GM19238 (cell line): ENCODE measurements around the gene GNG12.

Source experiments
- DNase-seq: peaks from one replicate; pipeline ENCODE4 v3.0.0; 2011; ENCODE audit warnings: low spot score; ENCODE audit not compliant: insufficient read length

Gene GNG12

DNA sequence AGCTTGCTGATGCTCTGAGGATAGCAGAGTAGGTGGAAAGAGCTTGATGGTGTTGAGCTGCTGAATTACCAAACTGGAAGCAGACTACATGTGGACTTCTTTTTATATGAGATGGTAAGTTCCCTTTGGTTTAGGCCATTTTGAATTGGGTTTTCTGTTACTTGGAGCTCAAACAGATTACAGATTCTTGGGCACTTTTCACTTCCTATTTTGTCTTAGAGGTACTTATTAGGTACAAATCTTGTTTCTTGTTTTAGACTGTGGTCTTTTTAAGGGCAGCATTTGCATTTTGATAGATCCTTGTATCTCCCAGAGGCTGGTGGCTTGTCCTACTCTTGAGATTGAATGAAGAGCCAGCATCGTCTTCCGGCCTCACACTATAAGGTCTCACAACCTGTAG, 78.1 kb downstream of the GNG12 start:
- DNase-seq: no peak

DNA sequence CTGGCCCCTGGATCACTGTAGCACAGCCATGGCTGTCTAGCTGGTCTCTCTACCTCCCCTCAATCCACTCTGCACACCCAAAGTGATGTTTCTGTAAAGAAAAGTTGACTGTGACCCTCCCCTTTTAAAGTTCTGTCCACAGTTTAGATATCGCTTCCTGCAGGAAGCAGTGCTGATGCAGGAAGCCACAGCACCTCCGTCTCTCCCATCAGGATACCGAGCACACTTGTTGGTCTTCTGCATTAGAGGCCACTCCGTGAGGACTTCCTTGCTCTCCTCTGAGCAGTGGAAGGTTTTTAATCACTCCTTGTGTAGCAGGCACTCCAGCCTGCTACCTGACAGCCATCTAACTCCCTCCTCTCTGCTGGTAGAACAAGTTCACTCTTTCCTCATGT, 78.7 kb downstream of the GNG12 start:
- no peak for DNase-seq

DNA sequence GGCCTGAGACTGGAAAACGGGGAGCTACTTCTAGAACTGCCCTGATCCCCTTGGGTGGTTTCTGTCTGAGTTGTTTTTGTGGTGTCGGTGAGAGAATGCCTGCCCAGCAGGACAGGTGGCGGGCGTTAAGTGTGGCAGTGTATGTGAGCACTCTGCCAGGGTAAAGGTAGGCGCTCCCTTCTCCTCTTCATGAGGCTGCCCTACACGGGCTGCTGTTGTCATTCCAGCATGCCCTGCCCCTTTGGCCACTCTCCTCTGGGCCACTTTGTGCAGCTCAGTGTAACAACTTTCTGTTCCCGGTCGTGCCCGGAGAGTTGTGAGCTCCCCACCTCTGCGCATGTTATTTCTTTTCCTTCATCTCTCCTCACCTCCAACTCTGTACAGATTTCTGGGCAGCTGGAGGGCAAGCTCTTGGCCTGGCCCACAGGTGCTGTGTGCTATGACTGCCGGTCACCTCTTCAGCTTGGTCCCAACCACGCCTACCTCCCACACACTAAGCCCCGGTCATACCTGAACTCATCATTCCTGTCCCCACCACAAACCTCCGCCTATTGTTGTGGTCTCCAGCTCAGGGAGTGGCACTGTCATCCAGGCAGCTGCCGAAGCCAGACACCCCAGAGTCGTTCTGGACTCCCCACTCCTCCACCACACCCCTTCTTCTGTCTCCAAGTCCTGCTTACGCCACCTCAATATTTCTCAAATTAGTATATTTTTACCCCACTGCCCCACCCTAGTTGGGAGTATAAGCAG, 79.3 kb downstream of the GNG12 start:
- DNase-seq: no peak

DNA sequence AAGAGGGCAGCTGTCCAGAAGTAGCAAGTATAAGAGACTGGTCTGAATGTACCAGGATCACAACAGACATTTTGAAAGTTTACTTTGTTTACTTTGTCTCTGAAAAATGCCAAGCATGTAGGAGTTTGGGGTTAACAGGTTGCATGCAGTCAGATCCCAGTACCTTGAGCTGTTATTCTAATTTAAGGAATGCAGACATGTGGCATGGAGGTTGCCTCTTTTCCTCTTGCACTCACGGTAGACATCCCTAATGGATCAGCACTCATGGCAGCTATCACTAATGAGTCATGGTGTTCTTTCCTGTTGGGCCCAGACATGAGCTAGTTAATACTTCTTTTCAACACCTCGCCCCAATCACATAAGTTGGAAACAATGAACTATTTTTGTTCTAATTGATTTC, 81.0 kb downstream of the GNG12 start:
- DNase-seq: no peak

DNA sequence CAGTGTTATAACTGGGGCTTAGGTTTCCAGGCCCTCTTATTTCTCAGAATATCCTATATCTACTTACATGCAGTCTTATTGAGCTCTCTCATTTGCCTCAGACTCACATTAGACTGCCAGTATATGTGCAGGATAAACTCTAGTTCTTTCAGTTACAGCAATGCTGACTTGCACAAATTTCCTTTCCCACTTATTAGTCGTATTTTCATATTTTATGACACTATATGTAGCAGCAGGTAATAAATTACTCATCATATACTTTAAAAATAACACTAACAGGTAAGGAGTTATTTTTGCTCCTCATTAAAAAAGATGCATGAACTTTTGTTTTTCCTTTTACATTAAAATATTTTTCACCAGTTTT, 82.6 kb downstream of the GNG12 start:
- DNase-seq: no peak

DNA sequence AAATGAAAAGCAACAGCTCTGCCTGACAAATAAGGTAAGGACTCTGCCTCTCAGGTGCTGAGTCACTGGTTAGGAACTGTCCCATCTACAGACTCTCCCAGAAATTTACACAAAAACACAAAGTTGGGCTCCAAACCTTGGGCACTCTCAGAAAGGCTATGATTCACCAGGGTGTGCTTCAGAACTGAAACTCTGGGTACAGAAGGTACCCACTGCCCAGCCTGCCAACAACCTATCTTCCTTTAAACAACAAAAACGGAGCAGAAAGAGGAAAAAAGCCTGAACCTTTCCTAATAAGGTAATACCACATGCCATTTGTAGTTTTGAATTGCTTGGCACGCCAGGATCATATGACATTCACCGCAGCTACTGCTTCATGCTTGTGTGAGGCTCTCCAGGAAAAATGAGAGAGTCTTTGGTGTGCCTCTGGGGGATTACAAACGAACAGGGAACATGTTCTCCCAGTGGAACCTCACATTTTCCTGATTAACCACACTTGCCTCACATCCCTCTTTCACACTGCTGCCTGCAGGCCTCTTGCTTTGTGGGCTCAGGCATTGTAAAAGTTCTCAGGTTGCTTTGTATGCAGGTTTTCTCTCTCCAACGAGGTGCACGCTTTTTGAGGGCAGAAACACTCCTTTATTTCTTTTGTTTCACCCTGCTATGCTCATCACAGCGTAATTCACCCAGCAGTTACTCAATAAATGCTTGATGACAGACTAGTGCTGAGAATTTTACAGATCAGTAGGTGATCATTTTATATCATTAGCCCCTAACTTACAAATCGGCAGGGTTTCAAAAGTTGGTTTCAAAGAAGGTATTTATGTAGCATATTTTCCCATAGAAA, 83.2 kb downstream of the GNG12 start:
- DNase-seq: no peak

DNA sequence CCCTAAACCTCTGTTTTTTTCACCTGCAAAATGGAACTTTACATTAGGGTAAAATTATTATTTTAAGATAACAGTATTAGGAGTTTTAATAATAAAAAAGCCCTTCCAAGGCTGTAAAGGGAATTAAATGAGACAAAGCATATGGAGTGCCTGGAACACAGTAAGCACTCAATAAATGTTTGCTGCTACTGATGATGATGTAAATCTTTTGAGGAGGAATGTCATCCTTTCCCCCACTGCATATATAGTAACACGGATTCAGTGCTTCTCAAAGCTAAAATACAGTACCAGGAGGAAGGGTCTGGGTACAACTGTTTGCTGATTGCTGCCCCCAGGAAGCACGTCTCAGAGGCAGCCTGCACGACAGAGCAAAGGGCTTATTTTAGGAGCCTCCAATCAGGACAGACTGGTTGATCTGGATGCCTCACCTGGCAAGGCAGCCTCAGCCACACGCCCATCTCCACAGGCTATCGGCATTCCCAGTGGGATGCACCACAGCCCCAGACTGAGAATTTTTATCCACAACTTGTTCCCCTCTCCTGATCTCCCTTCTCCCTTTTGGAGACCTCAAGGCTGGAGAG, 83.9 kb downstream of the GNG12 start:
- no peak for DNase-seq

DNA sequence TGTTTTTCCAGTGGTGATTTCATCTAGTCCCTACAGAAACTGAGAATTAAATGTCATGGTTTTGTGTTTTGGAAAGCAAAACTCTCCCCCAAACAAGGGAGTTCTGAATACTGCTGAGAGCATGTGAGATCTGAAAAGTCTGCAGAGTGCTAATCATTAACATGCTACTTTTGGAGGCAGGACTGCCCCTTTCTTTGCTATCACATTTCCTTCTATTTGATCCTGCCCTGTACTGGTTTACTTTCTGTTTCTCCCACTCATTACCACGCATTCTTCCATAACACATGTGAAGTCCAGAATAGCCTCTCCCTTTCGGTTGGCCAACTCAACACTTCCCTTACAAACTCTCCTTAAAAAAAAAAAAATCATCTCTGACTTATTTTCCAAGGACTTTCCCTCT, 84.6 kb downstream of the GNG12 start:
- peak; percentile 35 for DNase-seq

DNA sequence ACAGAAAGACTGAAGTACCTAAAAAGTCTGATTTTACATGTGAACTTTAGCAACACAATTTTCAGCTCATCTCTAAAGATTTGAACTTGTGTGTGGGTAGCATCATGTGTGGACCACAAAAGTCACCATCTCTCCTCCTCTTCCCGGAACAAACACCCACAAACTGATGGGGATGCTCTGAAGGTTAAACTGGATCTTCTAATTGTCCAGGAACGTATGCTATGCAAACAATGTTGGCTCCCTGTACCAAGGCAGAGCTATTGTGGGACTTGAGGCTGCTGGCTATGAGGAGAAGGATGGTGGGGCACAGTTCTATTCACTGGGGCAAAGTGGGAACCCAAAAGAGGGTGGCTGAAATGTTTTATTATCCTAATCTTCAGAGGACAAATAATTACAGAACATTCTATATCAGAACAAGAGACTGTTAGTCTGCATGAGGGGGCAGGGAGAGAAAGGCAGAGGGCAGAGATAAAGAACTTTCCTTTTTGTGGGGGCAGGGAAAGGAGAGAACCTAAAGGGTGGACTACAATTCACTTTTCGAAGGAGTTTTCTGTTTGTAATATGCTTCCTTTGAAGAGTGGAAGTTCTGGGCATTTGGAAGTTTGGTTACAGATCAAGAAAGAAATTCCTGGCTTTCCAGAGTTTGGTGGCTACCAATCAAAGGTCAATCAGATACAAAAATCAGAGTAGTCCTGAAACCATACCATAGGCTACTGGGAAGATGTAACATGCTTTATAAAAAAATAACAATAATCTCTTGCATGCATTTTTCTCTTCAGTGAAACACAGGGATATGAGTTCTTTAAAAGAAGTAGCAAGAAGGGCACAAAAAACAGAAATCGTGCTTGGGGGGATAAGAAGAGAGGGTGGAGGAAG, 85.4 kb downstream of the GNG12 start:
- DNase-seq: no peak

DNA sequence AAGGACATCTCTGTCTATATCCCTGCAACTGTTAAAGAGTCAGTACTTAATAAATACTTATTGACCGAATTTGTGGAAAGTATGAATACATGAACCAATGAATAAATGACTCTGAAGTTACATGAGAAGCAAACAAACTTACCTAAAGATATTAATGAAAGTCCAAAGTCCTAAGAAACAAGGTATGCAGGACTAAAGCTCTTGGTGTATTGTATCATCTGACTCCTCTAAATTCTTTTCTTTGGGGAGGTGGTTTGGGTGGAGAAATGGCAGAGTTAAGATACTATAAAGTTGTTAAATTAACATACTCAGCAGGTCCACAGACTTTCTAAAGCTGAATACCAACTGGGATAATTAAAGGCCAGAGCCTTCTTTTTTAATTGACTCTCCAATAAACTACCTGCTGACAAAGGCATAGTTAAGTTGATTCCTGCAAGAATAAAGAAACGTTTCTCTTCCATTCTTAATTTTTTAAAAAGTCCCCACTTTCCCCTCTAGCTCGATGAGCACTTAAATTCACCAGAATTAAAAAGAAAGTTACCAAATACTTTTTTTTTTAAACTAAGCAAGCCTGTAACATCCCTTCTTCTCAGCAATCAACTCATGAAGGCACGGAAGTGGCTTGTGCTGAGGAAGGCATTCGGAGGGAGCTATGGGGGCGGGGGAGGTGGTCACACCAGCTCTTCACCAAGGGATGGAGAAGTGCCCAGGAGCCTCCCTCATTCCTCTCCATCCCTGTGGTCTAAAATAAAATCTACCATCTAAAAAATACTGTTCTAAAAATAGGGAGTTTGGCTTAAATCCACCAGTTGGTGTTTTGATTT, 87.2 kb downstream of the GNG12 start:
- no peak for DNase-seq

DNA sequence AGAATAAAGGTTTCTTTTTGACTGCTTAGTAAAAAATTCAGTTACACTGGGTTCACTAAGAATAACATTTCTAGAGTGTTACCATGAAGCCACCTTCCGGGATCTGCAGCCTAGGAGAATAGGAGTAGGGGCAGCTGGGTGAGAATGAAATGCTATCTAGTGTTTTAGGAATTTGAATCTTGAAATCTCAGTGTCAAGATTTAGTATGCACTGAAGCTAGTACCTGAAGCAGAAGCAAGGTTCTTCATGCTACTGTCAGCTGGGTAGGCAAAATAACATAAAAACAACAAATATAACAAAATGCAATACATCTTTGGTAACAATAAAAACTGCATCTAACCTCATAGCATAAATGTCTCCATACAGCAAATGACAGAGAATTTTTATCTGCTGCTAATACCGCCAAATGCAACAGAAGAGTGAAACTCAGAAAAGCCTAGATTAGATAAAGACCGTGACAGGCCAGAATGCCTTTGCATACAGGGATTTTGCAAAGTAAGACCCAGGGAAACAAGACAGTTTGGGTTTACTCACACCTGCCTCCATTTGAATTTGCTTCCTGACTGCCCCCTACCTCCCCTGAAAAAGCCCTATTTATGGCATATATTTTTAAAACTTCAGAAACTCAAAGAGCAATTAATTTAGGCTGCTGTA, 90.1 kb downstream of the GNG12 start:
- no peak for DNase-seq

DNA sequence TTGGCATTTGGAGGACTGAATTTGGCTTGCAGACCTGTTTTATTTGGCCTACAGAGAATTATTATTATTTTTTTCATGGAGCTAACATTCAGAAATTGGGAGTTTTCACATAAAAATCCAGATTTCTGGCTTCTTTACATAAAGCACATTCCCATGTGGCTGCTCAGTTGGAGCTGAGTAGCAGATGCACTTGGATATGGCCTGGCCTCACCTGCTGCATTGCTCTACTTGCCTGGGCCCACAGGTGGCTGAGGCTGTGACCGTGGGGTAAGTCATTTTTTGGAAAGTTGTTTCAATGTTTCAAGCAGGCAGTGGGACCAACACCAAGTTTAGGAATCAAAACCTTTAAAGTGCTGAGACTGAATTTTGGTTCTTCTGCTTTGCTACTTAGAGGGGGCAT, 91.5 kb downstream of the GNG12 start:
- no peak for DNase-seq

DNA sequence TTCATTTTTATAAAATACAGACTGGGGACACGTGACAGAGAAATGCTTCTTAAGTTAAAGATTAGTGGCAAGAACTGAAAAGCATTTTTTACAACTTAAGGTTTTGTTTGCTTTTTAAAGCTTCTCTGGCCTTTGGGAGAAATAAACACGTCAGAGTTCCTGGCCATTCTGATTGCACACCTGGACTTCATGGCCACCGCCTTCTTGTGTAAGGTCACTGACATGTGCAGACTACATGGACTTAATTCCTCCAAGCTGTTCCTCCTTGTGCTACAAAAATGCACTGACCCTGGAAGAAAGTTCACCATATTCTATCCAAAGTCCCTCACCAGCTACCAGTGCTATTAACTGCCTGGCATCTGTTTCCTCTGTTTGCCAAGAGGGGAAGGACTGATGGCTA, 92.1 kb downstream of the GNG12 start:
- DNase-seq: no peak

DNA sequence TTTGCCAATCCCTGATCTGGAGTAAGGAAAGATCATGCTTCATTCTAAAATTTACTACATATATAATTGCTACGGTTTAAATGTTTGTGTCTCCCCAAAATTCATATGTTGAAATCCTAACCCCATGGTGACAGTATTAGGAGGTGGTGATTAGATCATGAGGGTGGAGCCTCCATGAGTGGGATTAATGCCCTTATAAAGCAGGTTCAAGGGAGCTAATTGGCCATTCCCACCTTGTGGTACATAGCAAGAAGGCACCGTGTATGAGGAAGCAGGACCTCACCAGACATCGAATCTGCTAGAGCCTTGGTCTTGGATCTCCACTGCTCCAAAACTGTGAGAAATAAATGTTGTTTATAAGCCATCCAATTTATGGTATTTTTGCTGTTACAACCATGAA, 92.7 kb downstream of the GNG12 start:
- no peak for DNase-seq

DNA sequence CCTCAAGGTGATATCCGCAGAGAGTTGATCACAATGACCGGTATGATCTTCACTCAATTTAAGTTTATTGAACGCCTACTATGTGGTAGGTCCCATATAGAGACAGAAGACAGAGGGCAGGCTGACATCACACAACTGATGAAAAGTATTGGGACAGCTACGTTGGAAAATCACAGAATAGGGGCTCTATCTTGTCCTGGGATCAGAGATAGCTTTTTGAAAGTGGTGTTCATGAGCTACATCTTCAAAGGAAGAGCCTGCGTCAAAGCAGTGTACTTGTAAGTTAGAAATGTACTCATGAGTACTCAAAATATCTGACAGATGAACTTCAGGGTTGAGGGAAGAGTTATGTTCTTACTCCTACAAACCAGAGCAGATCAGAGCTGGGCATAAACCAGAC, 93.9 kb downstream of the GNG12 start:
- no peak for DNase-seq

DNA sequence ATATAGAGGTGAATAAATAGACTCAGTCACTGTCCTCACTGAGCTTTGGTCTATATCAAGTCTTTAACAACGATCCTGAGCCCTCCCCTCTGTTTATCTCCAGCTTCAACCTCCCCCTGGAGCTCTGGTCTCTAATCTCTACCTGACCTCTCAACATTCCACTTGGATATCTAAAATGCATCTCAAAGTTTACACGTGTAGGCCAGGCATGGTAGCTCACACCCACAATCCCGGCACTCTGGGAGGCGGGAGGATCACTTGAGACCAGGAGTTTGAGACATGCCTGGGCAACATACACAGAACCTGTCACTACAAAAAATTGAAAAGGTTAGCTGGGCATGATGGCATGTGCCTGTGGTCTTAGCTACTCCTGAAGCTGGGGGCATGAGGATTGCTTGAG, 94.9 kb downstream of the GNG12 start:
- no peak for DNase-seq

DNA sequence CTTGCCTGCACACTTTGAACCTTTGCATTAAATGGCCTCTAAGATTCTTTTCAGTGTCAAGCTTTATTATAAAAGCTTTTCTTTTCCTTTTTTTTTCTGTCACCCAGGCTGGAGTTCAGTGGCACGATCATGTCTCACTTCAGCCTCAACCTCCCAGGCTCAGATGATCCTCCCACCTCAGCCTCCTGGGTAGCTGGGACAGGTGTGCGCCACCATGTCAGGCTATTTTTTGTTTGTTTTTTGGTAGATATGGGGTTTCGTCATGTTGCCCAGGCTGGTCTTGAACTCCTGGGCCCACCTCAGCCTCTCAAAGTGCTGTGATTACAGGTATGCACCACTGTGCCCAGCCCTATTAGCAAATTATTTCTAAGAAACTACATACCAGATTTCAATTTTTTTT, 95.4 kb downstream of the GNG12 start:
- no peak for DNase-seq

DNA sequence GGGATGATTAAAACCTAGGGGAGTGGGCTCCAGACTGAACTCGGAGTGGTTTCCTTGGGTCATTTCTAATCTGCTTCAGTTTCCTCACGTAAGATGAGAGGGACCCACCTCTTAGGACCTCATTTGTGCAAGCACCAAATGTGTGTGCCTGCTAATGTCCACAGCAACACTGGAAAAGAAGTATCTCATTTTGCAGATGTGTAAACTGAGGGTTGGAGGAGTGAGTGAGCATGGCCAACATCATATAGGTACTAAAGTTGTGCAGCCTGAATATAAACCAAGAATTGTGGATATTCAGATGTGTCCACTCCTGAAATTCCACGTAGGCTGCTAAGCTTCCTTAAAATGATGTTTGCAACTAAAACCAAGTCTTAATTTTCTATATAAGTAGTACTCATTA, 96.5 kb downstream of the GNG12 start:
- no peak for DNase-seq

DNA sequence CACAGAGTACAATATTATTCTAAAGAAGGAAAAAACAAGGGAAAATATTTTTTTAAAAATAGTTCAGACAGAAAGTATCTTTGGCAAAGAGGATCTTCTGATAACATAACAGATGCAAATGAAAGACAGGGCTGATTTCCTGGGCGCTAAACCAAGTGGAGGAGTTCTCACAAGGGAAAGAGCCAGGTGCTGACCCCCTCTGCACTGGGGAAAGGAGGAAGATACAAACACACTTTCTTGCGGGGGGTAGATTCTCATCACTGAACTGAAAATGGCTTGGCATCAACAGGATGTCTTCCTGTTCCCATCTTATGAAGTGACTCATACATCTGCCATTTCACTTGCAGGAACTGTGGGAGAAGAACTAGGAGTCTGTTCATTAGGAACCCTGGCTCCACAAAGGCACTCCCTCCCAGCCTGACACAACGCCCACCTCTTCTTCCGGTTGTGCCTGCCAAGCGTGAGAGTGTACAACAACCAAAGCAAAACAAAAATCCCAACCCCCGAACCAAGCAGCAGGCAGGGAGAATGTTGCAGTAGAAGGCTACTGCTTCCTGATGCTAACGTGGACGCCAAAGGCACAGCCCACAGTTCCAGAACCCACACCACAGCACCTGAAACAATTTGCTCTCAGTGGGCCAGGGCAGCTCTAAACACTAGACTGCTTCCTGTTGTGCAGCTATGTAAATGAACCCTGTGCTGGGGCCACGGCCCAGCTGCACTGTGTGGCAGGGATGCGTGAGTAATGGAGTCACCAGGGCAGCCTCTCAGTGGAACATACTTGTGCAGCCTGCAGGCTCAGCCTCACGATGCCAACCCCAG, 97.2 kb downstream of the GNG12 start:
- peak; percentile 60 for DNase-seq
